AG09309 (cell line): ENCODE results near the gene DCANP1.
"Not testable (repeated sequence)": the region's sequence is repeated elsewhere in the genome, so short reads cannot be mapped to it uniquely, and the experiment has no call there.

Source experiments
- DNase-seq: peaks from one replicate; pipeline ENCODE4 v3.0.0-alpha.2; 2010; ENCODE audit warnings: low read depth
- H3K4me3 ChIP-seq: 2 replicates; pipeline ENCODE4 v1.5.1; 2011; ENCODE audit warnings: mild to moderate bottlenecking, low read depth, low read length, moderate library complexity; ENCODE audit not compliant: control insufficient read depth
- CTCF ChIP-seq: IDR thresholded peaks from 2 replicates; pipeline ENCODE4 v1.5.1; 2011; ENCODE audit warnings: mild to moderate bottlenecking, low read depth, low read length, inconsistent platforms; ENCODE audit not compliant: insufficient read depth, control insufficient read depth; ENCODE audit errors: missing control alignments

Gene DCANP1

GRCh38 chr5:135447298-135447929 is at the start of gene DCANP1:
Gene DCANP1 (minus strand): TSS chr5:135447348. CDS start chr5:135447108, 240 bp downstream.
- DNase-seq = no peak
- TF ChIP-seq CTCF = no peak
- no peak within 1 kb of the TSS for H3K4me3 ChIP-seq

- DNase-seq, H3K4me3 ChIP-seq: not testable (repeated sequence)
Measured at GRCh38 chr5:135495531-135495930, 48.4 kb upstream of the DCANP1 start.

- DNase-seq = no peak
- H3K4me3 ChIP-seq = no peak overlapping the region
Measured at GRCh38 chr5:135494196-135494595, 47.0 kb upstream of the DCANP1 start.

GRCh38 chr5:135493406-135494180 is 46.4 kb upstream of the DCANP1 start:
- no peak overlapping the region for H3K4me3 ChIP-seq
- DNase-seq = peak; percentile 89
- TF ChIP-seq CTCF = no peak

More at GRCh38 chr5:135494196-135494595, 47.0 kb upstream of the DCANP1 start:
- TF ChIP-seq CTCF = no peak

GRCh38 chr5:135492319-135492626 is 45.1 kb upstream of the DCANP1 start:
- DNase-seq = no peak
- no peak for TF ChIP-seq CTCF
- H3K4me3 ChIP-seq = no peak overlapping the region

- DNase-seq = no peak
- no peak for TF ChIP-seq CTCF
- no peak overlapping the region for H3K4me3 ChIP-seq
Measured at GRCh38 chr5:135491552-135492318, 44.6 kb upstream of the DCANP1 start.
